Gastrocnemius medialis (tissue), 4 donors: ENCODE results near the gene PPFIA1.

ENCODE experiments used
- POLR2A ChIP-seq, 2 donors: fragments of 450-650 bp; IDR thresholded peaks; one replicate each; pipeline ENCODE4 v1.6.1; 2017; ENCODE audit warnings: antibody characterized with exemption in 2 of 2, mild to moderate bottlenecking in 2 of 2, moderate library complexity in 2 of 2
- TF ChIP-seq, protein P1 (sequence below), 5 experiments: fragments of 450-650 bp in 3 of 5; fragments of 200-600 bp in 2 of 5; sonication (generic) in 2 of 5; IDR thresholded peaks in 4 of 5; conservative IDR thresholded peaks in 1 of 5; 1 replicate in 4 of 5; 2 replicates in 1 of 5; pipeline ENCODE4 v1.5.1; 2016 to 2019; ENCODE audit warnings: antibody characterized with exemption in 5 of 5, mild to moderate bottlenecking in 3 of 5, moderate library complexity in 3 of 5

DNA sequence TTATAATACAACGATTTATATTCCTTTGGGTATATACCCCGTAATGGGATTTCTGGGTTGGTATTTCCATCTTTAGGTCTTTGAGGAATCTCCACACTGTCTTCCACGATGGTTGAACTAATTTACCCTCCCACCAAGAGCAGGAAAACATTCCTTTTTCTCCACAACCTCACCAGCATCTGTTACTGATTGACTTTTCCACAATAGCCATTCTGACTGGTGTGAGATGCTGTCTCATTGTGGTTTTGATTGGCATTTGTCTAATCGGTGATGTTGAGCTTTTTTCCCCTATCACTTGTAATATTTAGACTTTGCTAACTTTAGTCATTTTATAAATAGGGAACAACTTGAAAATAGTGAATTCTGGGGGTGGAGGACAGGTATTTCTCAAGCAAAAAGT lies 58.1 kb downstream of the PPFIA1 start:
- TF ChIP-seq, protein P1, sequence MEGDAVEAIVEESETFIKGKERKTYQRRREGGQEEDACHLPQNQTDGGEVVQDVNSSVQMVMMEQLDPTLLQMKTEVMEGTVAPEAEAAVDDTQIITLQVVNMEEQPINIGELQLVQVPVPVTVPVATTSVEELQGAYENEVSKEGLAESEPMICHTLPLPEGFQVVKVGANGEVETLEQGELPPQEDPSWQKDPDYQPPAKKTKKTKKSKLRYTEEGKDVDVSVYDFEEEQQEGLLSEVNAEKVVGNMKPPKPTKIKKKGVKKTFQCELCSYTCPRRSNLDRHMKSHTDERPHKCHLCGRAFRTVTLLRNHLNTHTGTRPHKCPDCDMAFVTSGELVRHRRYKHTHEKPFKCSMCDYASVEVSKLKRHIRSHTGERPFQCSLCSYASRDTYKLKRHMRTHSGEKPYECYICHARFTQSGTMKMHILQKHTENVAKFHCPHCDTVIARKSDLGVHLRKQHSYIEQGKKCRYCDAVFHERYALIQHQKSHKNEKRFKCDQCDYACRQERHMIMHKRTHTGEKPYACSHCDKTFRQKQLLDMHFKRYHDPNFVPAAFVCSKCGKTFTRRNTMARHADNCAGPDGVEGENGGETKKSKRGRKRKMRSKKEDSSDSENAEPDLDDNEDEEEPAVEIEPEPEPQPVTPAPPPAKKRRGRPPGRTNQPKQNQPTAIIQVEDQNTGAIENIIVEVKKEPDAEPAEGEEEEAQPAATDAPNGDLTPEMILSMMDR (IDR thresholded peaks at IDR 0.05 in 4 of 5, conservative IDR thresholded peaks at IDR 0.05 in 1 of 5) = no peak
- no peak for TF ChIP-seq POLR2A (IDR thresholded peaks at IDR 0.05)
